AG09309 (cell line): ENCODE data around the gene MAP3K2.
A peak's percentile ranks its signal among the peaks of the same experiment; 100 is the strongest.

ENCODE experiments used
- DNase-seq: peaks from one replicate; pipeline ENCODE4 v3.0.0-alpha.2; 2010; ENCODE audit warnings: low read depth
- H3K4me3 ChIP-seq: 2 replicates; pipeline ENCODE4 v1.5.1; 2011; ENCODE audit warnings: mild to moderate bottlenecking, low read depth, low read length, moderate library complexity; ENCODE audit not compliant: control insufficient read depth
- TF ChIP-seq, protein P1 (sequence below): IDR thresholded peaks from 2 replicates; pipeline ENCODE4 v1.5.1; 2011; ENCODE audit warnings: mild to moderate bottlenecking, low read depth, low read length, inconsistent platforms; ENCODE audit not compliant: insufficient read depth, control insufficient read depth; ENCODE audit errors: missing control alignments

The MAP3K2 gene

DNA sequence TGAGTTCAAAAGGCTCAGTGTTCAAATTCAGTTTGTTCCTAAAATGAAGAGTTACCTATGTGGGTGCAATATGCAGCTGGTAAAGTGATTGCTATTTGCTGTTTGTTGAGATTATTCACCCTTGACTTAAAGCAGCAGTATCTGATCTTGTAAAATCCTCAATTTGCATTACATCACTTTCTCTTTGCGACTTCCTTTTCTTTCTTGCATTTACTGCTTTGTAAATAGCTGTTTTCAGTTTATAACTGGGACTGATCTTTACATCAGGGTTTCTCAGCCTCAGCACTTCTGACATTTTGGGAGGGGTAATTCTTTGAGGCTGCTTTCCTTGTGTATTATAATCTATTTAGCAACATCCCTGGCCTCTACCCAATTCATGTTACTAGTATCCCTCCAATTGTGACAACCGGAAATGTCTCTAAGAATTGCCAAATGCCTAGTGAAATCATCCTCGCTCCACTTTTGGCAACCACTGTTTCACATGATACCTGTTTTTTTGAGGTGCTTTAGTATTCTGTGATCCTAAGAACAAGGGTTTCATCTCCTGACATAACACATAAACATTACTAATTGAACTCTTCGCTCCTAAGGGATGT lies 81.7 kb downstream of the MAP3K2 start:
- TF ChIP-seq, protein P1, sequence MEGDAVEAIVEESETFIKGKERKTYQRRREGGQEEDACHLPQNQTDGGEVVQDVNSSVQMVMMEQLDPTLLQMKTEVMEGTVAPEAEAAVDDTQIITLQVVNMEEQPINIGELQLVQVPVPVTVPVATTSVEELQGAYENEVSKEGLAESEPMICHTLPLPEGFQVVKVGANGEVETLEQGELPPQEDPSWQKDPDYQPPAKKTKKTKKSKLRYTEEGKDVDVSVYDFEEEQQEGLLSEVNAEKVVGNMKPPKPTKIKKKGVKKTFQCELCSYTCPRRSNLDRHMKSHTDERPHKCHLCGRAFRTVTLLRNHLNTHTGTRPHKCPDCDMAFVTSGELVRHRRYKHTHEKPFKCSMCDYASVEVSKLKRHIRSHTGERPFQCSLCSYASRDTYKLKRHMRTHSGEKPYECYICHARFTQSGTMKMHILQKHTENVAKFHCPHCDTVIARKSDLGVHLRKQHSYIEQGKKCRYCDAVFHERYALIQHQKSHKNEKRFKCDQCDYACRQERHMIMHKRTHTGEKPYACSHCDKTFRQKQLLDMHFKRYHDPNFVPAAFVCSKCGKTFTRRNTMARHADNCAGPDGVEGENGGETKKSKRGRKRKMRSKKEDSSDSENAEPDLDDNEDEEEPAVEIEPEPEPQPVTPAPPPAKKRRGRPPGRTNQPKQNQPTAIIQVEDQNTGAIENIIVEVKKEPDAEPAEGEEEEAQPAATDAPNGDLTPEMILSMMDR = no peak
- no peak for DNase-seq
- H3K4me3 ChIP-seq = no peak overlapping the region

DNA sequence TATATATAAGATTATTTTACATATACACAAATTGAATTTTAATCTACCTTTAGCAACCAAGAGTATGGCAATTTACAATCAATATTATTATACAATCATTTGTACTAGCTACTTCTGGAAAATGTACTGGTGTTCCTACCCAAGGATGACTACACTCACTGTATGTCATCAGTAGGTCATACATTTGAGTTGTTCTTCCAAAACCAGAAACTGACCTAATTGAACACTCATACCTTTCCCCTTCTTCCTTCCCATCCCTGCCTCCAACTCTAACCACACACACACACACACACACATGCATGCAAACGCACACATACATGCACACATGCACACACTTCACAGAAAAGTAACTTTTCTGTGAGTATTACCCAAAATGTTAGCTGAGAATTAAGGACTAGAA lies 85.6 kb downstream of the MAP3K2 start:
- no peak for DNase-seq
- TF ChIP-seq, protein P1 = no peak
- H3K4me3 ChIP-seq = no peak overlapping the region

DNA sequence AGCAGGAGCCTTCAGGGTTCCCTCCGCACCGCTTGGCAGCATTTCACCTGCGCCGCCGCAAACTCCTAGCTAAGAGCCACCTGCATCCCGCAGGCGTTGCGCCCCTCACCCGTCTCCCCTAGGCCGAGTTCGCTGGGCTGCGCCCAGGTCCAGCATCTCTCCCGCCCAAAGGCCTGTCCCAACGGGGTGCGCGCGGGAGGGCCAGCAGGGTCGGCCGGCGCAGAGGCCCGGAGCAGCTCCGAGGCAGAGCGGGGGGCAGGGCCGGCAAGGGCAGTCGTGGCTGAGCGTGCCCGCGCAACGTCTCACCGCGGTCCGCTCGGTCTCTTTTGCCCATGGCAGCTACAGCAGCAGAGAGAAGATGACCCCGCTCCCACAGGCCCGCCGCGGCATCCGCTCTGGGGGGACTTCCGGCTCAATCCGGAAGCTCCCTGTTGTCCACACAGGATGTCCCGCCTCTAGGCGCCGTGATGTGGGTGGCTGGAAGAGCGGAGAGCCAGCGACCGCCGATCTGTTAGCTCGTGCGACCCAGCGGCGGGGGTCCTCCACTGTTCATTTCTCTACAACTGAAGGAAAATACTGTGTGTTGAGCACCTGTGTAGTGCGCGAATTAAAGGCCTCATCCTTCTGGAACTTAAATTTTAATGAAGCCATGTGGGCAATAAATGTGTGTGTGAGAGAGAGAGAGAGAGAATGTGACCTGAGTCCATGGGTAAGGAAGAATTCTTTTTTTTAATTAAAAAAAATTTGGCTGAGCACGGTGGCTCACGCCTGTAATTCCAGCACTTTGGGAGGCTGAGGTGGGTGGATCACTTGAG lies 93.8 kb downstream of the MAP3K2 start, which contains the start of gene ERCC3:
Gene ERCC3, minus strand, starts transcription at position 397 of the 815 bp plus-strand sequence. Its CDS starts 63 bp downstream, at position 334.
- DNase-seq = peak; percentile 13
- TF ChIP-seq, protein P1 = no peak

GRCh38 chr2:127293386-127293747 lies 94.4 kb downstream of the MAP3K2 start:
- TF ChIP-seq, protein P1 = no peak
- peak overlapping the region; percentile 98 for H3K4me3 ChIP-seq
- DNase-seq = no peak

More for the DNA sequence above, 93.8 kb downstream of the MAP3K2 start, which contains the start of gene ERCC3:
- H3K4me3 ChIP-seq = peak within 1 kb of the TSS; percentile 98

GRCh38 chr2:127288274-127288673 lies 99.5 kb downstream of the MAP3K2 start:
- DNase-seq = no peak
- TF ChIP-seq, protein P1 = no peak
- H3K4me3 ChIP-seq = no peak overlapping the region

DNA sequence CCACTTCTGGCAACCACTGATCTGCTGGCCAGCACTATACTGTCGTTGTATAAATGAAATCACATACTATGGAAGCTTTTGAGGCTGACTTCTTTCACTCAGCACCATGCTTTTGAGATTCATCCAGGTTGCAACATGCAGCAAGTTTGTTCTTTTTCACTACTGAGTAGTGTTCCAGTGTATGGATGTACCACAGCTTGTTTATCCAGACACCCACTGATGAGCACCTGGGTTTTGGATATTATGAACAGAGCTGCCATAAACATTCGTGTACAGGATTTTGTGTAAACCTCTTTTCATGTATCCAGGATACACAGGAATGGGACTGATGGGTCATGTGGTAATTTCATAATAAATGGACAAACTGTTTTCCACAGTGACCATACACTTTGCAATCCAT lies 104.5 kb downstream of the MAP3K2 start:
- TF ChIP-seq, protein P1 = no peak
- no peak overlapping the region for H3K4me3 ChIP-seq

More for the DNA sequence above, 104.5 kb downstream of the MAP3K2 start:
- no peak for DNase-seq
